HCT116 (cell line): ENCODE results near the gene CWH43. TPM values are rescaled to one million over a fixed set of nuclear protein-coding genes. Genes with fewer than 3 reads are reported as not detected.

Experiments
- ATAC-seq: fragments of 200-7000 bp; cut with Tn5 transposase; 2 replicates; pipeline ENCODE4 v1.9.1; 2020; ENCODE audit warnings: mild to moderate bottlenecking, moderate library complexity
- BruUV-seq: library from RNA; stranded (reverse); fragments of 400-500 nt; replicated peaks from 2 replicates; lab custom pipeline; 2021; lab: Mats Ljungman, UMichigan
- CTCF ChIA-PET: fragments of 300-600 bp; sonication (Branson Sonifier 250); formaldehyde crosslinking; loops from one replicate; lab custom pipeline; 2021; ENCODE audit warnings: antibody characterized with exemption; lab: Charles Lee
- POLR2A ChIA-PET: fragments of 300-600, 350-600 bp; sonication (Branson Sonifier 250); formaldehyde crosslinking; loops from one replicate; lab custom pipeline; 2021; ENCODE audit warnings: antibody characterized with exemption; lab: Charles Lee
- RAD21 ChIA-PET, 2 experiments: fragments of 300-600 bp; sonication (Branson Sonifier 250); formaldehyde crosslinking; loops; one replicate each; lab custom pipeline; 2023; ENCODE audit warnings: low total read pairs in 2 of 2; ENCODE audit not compliant: uncharacterized antibody in 2 of 2, unreplicated experiment in 2 of 2, low non-redundant PET in 1 of 2; lab: Charles Lee
- DNase-seq: peaks from one replicate; pipeline ENCODE4 v3.0.0-alpha.2; 2010; ENCODE audit warnings: low read depth, low spot score
- H2AFZ ChIP-seq: fragments of 200-600 bp; shearing (Covaris generic), sonication (generic); 2 replicates; pipeline ENCODE4 v1.6.1; 2017; ENCODE audit warnings: low read depth, mixed run types, mixed read lengths, antibody characterized with exemption, low read length; ENCODE audit not compliant: poor library complexity, severe bottlenecking
- H3K27ac ChIP-seq: 2 replicates; pipeline ENCODE4 v1.5.1; 2012; ENCODE audit warnings: low read depth, low read length
- H3K27me3 ChIP-seq: fragments of 200-600 bp; sonication (generic); 2 replicates; pipeline ENCODE4 v1.6.1; 2016; ENCODE audit warnings: mixed run types, low read length, mixed read lengths; ENCODE audit not compliant: insufficient read depth
- H3K36me3 ChIP-seq, 2 experiments: fragments of 200-500 bp in 1 of 2; fragments of 200-600 bp in 1 of 2; sonication (Bioruptor generic) in 1 of 2; sonication (generic) in 1 of 2; 2 replicates each; pipeline versions ENCODE4 v1.5.1 to v1.6.1; 2014 to 2016; ENCODE audit warnings: low read length in 2 of 2, inconsistent platforms in 1 of 2, mixed read lengths in 1 of 2, mixed run types in 1 of 2; ENCODE audit not compliant: insufficient read depth in 2 of 2, control insufficient read depth in 1 of 2
- H3K4me1 ChIP-seq, 2 experiments: fragments of 200-600 bp in 1 of 2; sonication (generic) in 1 of 2; 2 replicates each; pipeline versions ENCODE4 v1.5.1 to v1.6.1; 2012 to 2017; ENCODE audit warnings: low read length in 2 of 2, inconsistent platforms in 1 of 2, mild to moderate bottlenecking in 1 of 2, mixed read lengths in 1 of 2, mixed run types in 1 of 2, moderate library complexity in 1 of 2; ENCODE audit not compliant: insufficient read depth in 2 of 2, control insufficient read depth in 1 of 2
- H3K4me2 ChIP-seq: fragments of 200-600 bp; sonication (generic); 2 replicates; pipeline ENCODE4 v1.6.1; 2017; ENCODE audit warnings: mixed run types, low read length, mixed read lengths
- H3K4me3 ChIP-seq, 2 experiments: fragments of 200-600 bp in 1 of 2; sonication (generic) in 1 of 2; replicated peaks in 1 of 2; 2 replicates each; pipeline ENCODE4 v1.5.1; 2011 to 2016; ENCODE audit warnings: low read length in 2 of 2, control low read depth in 1 of 2, low read depth in 1 of 2, mild to moderate bottlenecking in 1 of 2, mixed read lengths in 1 of 2, mixed run types in 1 of 2
- H3K79me2 ChIP-seq: fragments of 200-600 bp; sonication (generic); 2 replicates; pipeline ENCODE4 v1.6.1; 2017; ENCODE audit warnings: mild to moderate bottlenecking, mixed run types, low read length, moderate library complexity, mixed read lengths; ENCODE audit not compliant: insufficient read depth
- H3K9ac ChIP-seq: fragments of 200-600 bp; sonication (generic); 2 replicates; pipeline ENCODE4 v1.6.1; 2016; ENCODE audit warnings: low read length, mixed read lengths
- H3K9me2 ChIP-seq: fragments of 200-600 bp; sonication (generic), shearing (Covaris generic); 2 replicates; pipeline ENCODE4 v1.6.1; 2017; ENCODE audit warnings: mixed run types, mild to moderate bottlenecking, moderate library complexity; ENCODE audit not compliant: insufficient read depth
- H3K9me3 ChIP-seq, 2 experiments: fragments of 200-500 bp in 1 of 2; fragments of 200-600 bp in 1 of 2; sonication (Bioruptor generic) in 1 of 2; sonication (generic) in 1 of 2; 2 replicates each; pipeline ENCODE4 v1.6.1; 2014 to 2017; ENCODE audit warnings: low read length in 2 of 2, mixed read lengths in 2 of 2, inconsistent platforms in 1 of 2, low read depth in 1 of 2, mild to moderate bottlenecking in 1 of 2, mixed run types in 1 of 2, moderate library complexity in 1 of 2; ENCODE audit not compliant: control insufficient read depth in 1 of 2, insufficient read depth in 1 of 2
- H4K20me1 ChIP-seq: fragments of 200-600 bp; sonication (generic), shearing (Covaris generic); 2 replicates; pipeline ENCODE4 v1.6.1; 2017; ENCODE audit warnings: mixed run types, mild to moderate bottlenecking, moderate library complexity; ENCODE audit not compliant: insufficient read depth
- CEBPB ChIP-seq: IDR thresholded peaks from 2 replicates; pipeline ENCODE4 v1.6.1; 2012; ENCODE audit warnings: low read depth
- EGR1 ChIP-seq: IDR thresholded peaks from 2 replicates; pipeline ENCODE4 v1.6.1; 2012; ENCODE audit warnings: low read depth
- FOSL1 ChIP-seq: IDR thresholded peaks from 2 replicates; pipeline ENCODE4 v1.6.1; 2012; ENCODE audit warnings: low read depth
- RAD21 ChIP-seq: IDR thresholded peaks from 2 replicates; pipeline ENCODE4 v1.6.1; 2012; ENCODE audit warnings: low read depth, mild to moderate bottlenecking
- SP1 ChIP-seq: IDR thresholded peaks from 2 replicates; pipeline ENCODE4 v1.6.1; 2012; ENCODE audit warnings: low read depth
- SRF ChIP-seq: IDR thresholded peaks from 2 replicates; pipeline ENCODE4 v1.6.1; 2012; ENCODE audit warnings: low read depth
- TCF7L2 ChIP-seq: IDR thresholded peaks from 2 replicates; pipeline ENCODE4 v1.7.0; 2011; ENCODE audit warnings: borderline replicate concordance, inconsistent platforms; ENCODE audit not compliant: insufficient read depth, insufficient read length; ENCODE audit errors: extremely low read depth
- intact Hi-C: fragments of 100-400 bp; cut with micrococcal nuclease; formaldehyde crosslinking; loops from 2 replicates; pipeline ENCODE4 v1.10.0; 2022
- total RNA-seq: library from RNA; stranded (reverse); gene quantifications from one replicate; pipeline ENCODE4 v1.2.1, GENCODE V29; 2021; ENCODE audit not compliant: unreplicated experiment
- TF ChIP-seq, protein P1 (sequence below): IDR thresholded peaks from 2 replicates; pipeline ENCODE4 v1.6.1; 2011; ENCODE audit warnings: mild to moderate bottlenecking, low read length, moderate library complexity; ENCODE audit not compliant: insufficient replicate concordance; ENCODE audit errors: extremely low read depth
- TF ChIP-seq, protein P2 (sequence below): IDR thresholded peaks from 2 replicates; pipeline ENCODE4 v1.6.1; 2012

The CWH43 gene
- total RNA-seq, 1 experiment from 2014 or later, result not detected

DNA sequence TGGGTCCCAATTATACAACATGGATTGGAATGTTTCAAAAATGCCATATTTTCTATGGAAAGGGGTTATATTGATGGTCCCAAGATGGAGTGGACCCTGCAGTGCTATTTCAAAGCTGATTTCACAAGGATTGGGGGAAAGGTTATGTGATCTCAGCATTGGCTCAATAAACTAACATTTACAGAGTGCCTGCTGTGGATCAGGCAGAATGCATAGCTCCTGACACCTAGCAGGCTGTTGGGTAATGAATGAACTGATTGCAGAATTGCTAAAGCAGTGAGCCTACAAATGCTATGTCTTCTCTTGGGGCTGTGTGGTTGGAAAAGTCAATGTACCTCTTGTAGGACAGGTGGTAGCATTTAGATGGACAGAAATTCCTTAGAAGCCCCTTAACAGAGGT is 16.9 kb downstream of the CWH43 start:
- no peaks in the 10 kb centered on the region for H3K79me2 ChIP-seq
- DNase-seq, result no peak
- ChIA-PET POLR2A (no interaction called here), RAD21 (no interaction called here), CTCF (no interaction called here)
- no peak for ATAC-seq
- no peak overlapping the region for H3K4me3 ChIP-seq
- no peaks in the 10 kb centered on the region for H3K9me3 ChIP-seq
- BruUV-seq, result no TSS peak
- TF ChIP-seq, protein P1, sequence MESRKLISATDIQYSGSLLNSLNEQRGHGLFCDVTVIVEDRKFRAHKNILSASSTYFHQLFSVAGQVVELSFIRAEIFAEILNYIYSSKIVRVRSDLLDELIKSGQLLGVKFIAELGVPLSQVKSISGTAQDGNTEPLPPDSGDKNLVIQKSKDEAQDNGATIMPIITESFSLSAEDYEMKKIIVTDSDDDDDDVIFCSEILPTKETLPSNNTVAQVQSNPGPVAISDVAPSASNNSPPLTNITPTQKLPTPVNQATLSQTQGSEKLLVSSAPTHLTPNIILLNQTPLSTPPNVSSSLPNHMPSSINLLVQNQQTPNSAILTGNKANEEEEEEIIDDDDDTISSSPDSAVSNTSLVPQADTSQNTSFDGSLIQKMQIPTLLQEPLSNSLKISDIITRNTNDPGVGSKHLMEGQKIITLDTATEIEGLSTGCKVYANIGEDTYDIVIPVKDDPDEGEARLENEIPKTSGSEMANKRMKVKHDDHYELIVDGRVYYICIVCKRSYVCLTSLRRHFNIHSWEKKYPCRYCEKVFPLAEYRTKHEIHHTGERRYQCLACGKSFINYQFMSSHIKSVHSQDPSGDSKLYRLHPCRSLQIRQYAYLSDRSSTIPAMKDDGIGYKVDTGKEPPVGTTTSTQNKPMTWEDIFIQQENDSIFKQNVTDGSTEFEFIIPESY, result no peak
- TF ChIP-seq TCF7L2 (no peak), RAD21 (no peak), EGR1 (no peak), FOSL1 (no peak), SP1 (no peak), CEBPB (no peak)
- TF ChIP-seq, protein P2, sequence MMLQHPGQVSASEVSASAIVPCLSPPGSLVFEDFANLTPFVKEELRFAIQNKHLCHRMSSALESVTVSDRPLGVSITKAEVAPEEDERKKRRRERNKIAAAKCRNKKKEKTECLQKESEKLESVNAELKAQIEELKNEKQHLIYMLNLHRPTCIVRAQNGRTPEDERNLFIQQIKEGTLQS, result no peak
- peaks cover 18% of the 10 kb centered on the region for H3K27me3 ChIP-seq
- intact Hi-C loops, result loop anchor here (10.0 kb wide), 1 partner anchor 62 kb away; no protein-coding TSS in a partner anchor
- H3K36me3 ChIP-seq, result no peaks in the 10 kb centered on the region
- H3K27ac ChIP-seq, result no peak overlapping the region
- no peak overlapping the region for H3K9ac ChIP-seq
- no peaks in the 10 kb centered on the region for H3K9me2 ChIP-seq
- H2AFZ ChIP-seq, result no peak overlapping the region
- no peaks in the 10 kb centered on the region for H4K20me1 ChIP-seq
- H3K4me1 ChIP-seq, result no peaks in the 10 kb centered on the region
- no peak overlapping the region for H3K4me2 ChIP-seq

DNA sequence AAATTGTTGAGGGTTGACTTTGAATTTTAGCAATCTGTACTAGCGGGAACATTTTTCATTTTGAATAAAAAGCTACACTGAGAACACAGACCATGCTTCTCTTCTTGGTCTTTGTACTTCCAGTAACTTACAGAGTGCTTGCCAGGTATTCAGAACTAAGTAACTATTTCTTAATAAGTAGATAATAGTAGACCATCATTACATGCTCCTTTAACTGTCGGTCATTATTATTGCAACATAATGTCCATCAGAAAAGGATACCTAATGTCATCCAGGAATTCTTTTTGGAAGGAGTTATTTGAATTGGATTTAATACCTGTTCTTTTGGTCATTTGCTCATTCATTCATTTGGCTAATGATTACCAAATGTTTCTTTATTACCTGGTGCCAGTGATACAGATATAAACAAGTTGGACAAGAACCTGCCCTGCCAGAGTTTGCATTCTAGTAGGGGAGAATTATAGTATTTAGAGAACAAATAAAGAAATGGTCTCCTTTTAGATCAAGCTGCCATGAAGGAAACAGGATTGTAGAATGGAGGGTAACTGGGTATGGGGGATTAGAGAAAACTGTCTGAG is 32.7 kb downstream of the CWH43 start:
- no peak overlapping the region for H3K9ac ChIP-seq
- no peaks in the 10 kb centered on the region for H3K9me2 ChIP-seq
- H2AFZ ChIP-seq, result no peak overlapping the region
- ChIA-PET RAD21 (no interaction called here), POLR2A (no interaction called here), CTCF (no interaction called here)
- ATAC-seq (no peak), DNase-seq (no peak)
- no peak overlapping the region for H3K4me3 ChIP-seq
- no peaks in the 10 kb centered on the region for H3K9me3 ChIP-seq
- intact Hi-C loops, result no loop called here
- H3K79me2 ChIP-seq, result no peaks in the 10 kb centered on the region
- no peaks in the 10 kb centered on the region for H3K4me1 ChIP-seq
- TF ChIP-seq SRF, result no peak
- TF ChIP-seq, protein P1, result no peak
- H3K27me3 ChIP-seq, result no peaks in the 10 kb centered on the region
- H3K4me2 ChIP-seq, result no peak overlapping the region
- no peaks in the 10 kb centered on the region for H3K36me3 ChIP-seq
- no TSS peak for BruUV-seq
- H3K27ac ChIP-seq, result no peak overlapping the region
- no peaks in the 10 kb centered on the region for H4K20me1 ChIP-seq
